DND-41 (cell line): Measurements from ENCODE around the gene FKRP.

Experiments used
- ATAC-seq: fragments of 200-7000 bp; cut with Tn5 transposase; 3 replicates; pipeline ENCODE4 v1.9.1; 2021; ENCODE audit warnings: low read depth; ENCODE audit not compliant: insufficient read depth
- DNase-seq: peaks from one replicate; pipeline ENCODE4 v3.0.0-alpha.2; 2020
- H2AFZ ChIP-seq: 2 replicates; pipeline ENCODE4 v1.6.0; 2012; ENCODE audit warnings: low read depth, low read length
- H3K27ac ChIP-seq: 2 replicates; pipeline ENCODE4 v1.5.1; 2012; ENCODE audit warnings: low read length, inconsistent platforms
- H3K27me3 ChIP-seq: fragments of 200-600 bp; sonication (generic); 2 replicates; pipeline ENCODE4 v1.6.0; 2012; ENCODE audit warnings: low read length, mild to moderate bottlenecking, inconsistent platforms; ENCODE audit not compliant: insufficient read depth, poor library complexity
- H3K36me3 ChIP-seq: 2 replicates; pipeline ENCODE4 v1.5.1; 2012; ENCODE audit warnings: low read length, inconsistent platforms; ENCODE audit not compliant: insufficient read depth
- H3K4me1 ChIP-seq: 2 replicates; pipeline ENCODE4 v1.5.1; 2012; ENCODE audit warnings: mild to moderate bottlenecking, low read length; ENCODE audit not compliant: insufficient read depth
- H3K4me2 ChIP-seq: 2 replicates; pipeline ENCODE4 v1.6.0; 2012; ENCODE audit warnings: mild to moderate bottlenecking, moderate library complexity, low read length, inconsistent platforms; ENCODE audit not compliant: insufficient read depth
- H3K4me3 ChIP-seq, 2 experiments: fragments of 200-600 bp in 1 of 2; shearing (Covaris generic) in 1 of 2; 2 replicates each; pipeline ENCODE4 v1.5.1; 2012 to 2016; ENCODE audit warnings: inconsistent platforms in 2 of 2, low read length in 2 of 2, mild to moderate bottlenecking in 2 of 2, low read depth in 1 of 2, moderate library complexity in 1 of 2
- H3K79me2 ChIP-seq: 2 replicates; pipeline ENCODE4 v1.6.0; 2012; ENCODE audit warnings: low read length, inconsistent platforms; ENCODE audit not compliant: insufficient read depth
- H3K9ac ChIP-seq: 2 replicates; pipeline ENCODE4 v1.6.0; 2012; ENCODE audit warnings: low read depth, mild to moderate bottlenecking, inconsistent platforms, low read length, moderate library complexity
- H3K9me3 ChIP-seq: 2 replicates; pipeline ENCODE4 v1.5.1; 2012; ENCODE audit warnings: low read length, moderate library complexity, mild to moderate bottlenecking, inconsistent platforms; ENCODE audit not compliant: insufficient read depth, severe bottlenecking
- H4K20me1 ChIP-seq: 2 replicates; pipeline ENCODE4 v1.6.0; 2012; ENCODE audit warnings: low read length; ENCODE audit not compliant: insufficient read depth
- EZH2 ChIP-seq: IDR thresholded peaks from 3 replicates; pipeline ENCODE4 v1.6.1; 2012; ENCODE audit warnings: borderline replicate concordance, low read depth, mild to moderate bottlenecking, moderate library complexity, low read length, inconsistent platforms; ENCODE audit not compliant: severe bottlenecking
- TF ChIP-seq, protein P1 (sequence below): IDR thresholded peaks from 2 replicates; pipeline ENCODE4 v1.5.1; 2012; ENCODE audit warnings: borderline replicate concordance, low read length, moderate library complexity, mild to moderate bottlenecking; ENCODE audit not compliant: poor library complexity, severe bottlenecking; ENCODE audit errors: extremely low read depth

FKRP gene

DNA sequence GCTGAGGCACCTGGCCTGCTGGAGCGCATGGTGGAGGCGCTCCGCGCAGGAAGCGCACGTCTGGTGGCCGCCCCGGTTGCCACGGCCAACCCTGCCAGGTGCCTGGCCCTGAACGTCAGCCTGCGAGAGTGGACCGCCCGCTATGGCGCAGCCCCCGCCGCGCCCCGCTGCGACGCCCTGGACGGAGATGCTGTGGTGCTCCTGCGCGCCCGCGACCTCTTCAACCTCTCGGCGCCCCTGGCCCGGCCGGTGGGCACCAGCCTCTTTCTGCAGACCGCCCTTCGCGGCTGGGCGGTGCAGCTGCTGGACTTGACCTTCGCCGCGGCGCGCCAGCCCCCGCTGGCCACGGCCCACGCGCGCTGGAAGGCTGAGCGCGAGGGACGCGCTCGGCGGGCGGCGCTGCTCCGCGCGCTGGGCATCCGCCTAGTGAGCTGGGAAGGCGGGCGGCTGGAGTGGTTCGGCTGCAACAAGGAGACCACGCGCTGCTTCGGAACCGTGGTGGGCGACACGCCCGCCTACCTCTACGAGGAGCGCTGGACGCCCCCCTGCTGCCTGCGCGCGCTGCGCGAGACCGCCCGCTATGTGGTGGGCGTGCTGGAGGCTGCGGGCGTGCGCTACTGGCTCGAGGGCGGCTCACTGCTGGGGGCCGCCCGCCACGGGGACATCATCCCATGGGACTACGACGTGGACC, 10.1 kb downstream of the FKRP start:
- DNase-seq (no peak), ATAC-seq (no peak)
- H3K9ac ChIP-seq: no peak overlapping the region

DNA sequence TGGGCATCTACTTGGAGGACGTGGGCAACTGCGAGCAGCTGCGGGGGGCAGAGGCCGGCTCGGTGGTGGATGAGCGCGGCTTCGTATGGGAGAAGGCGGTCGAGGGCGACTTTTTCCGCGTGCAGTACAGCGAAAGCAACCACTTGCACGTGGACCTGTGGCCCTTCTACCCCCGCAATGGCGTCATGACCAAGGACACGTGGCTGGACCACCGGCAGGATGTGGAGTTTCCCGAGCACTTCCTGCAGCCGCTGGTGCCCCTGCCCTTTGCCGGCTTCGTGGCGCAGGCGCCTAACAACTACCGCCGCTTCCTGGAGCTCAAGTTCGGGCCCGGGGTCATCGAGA, 10.7 kb downstream of the FKRP start:
- Histone ChIP-seq H3K9ac (no peak overlapping the region), H3K4me1 (no peaks in the 10 kb centered on the region), H4K20me1 (peaks cover 13% of the 10 kb centered on the region; the same call in 1 of the 2 replicates), H3K27me3 (no peaks in the 10 kb centered on the region), H3K4me3 (no peak overlapping the region), H3K4me2 (no peak overlapping the region), H3K9me3 (no peaks in the 10 kb centered on the region), H3K36me3 (peaks cover 25% of the 10 kb centered on the region), H3K27ac (no peak overlapping the region), H3K79me2 (no peaks in the 10 kb centered on the region), H2AFZ (no peak overlapping the region)
- ATAC-seq (no peak), DNase-seq (no peak)
- TF ChIP-seq, protein P1, sequence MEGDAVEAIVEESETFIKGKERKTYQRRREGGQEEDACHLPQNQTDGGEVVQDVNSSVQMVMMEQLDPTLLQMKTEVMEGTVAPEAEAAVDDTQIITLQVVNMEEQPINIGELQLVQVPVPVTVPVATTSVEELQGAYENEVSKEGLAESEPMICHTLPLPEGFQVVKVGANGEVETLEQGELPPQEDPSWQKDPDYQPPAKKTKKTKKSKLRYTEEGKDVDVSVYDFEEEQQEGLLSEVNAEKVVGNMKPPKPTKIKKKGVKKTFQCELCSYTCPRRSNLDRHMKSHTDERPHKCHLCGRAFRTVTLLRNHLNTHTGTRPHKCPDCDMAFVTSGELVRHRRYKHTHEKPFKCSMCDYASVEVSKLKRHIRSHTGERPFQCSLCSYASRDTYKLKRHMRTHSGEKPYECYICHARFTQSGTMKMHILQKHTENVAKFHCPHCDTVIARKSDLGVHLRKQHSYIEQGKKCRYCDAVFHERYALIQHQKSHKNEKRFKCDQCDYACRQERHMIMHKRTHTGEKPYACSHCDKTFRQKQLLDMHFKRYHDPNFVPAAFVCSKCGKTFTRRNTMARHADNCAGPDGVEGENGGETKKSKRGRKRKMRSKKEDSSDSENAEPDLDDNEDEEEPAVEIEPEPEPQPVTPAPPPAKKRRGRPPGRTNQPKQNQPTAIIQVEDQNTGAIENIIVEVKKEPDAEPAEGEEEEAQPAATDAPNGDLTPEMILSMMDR: no peak
- no peak for TF ChIP-seq EZH2

More for the DNA sequence above, 10.1 kb downstream of the FKRP start:
- no peaks in the 10 kb centered on the region for H3K79me2 ChIP-seq
- no peaks in the 10 kb centered on the region for H3K4me1 ChIP-seq
- peaks cover 13% of the 10 kb centered on the region; the same call in 1 of the 2 replicates for H4K20me1 ChIP-seq
- H2AFZ ChIP-seq: no peak overlapping the region
- H3K4me3 ChIP-seq: no peak overlapping the region
- no peak for TF ChIP-seq EZH2
- TF ChIP-seq, protein P1: no peak
- no peaks in the 10 kb centered on the region for H3K9me3 ChIP-seq
- H3K36me3 ChIP-seq: peaks cover 25% of the 10 kb centered on the region
- no peak overlapping the region for H3K4me2 ChIP-seq
- H3K27ac ChIP-seq: no peak overlapping the region
- H3K27me3 ChIP-seq: no peaks in the 10 kb centered on the region

DNA sequence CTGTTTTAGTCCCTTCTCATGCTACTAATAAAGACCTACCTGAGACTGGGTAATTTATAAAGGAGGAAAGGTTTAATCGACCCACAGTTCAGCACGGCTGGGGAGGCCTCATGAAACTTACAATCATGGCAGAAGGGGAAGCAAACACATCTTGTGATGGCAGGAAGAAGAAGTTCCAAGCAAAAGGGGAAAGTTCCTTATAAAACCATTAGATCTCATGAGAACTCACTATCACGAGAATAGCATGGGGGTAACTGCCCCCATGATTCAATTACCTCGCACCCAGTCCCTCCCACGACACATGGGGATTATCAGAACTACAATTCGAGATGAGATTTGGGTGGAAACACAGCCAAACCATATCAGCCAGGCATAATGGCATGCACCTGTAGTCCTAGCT, 13.3 kb downstream of the FKRP start:
- no peak for DNase-seq

More for the DNA sequence above, 13.3 kb downstream of the FKRP start:
- H2AFZ ChIP-seq: no peak overlapping the region
- no peak for TF ChIP-seq EZH2
- TF ChIP-seq, protein P1: no peak
- H3K9me3 ChIP-seq: no peaks in the 10 kb centered on the region
- no peak overlapping the region for H3K4me3 ChIP-seq
- no peak overlapping the region for H3K9ac ChIP-seq
- no peaks in the 10 kb centered on the region for H3K27me3 ChIP-seq
- peaks cover 20% of the 10 kb centered on the region for H3K36me3 ChIP-seq
- H3K4me2 ChIP-seq: no peak overlapping the region
- no peaks in the 10 kb centered on the region for H3K4me1 ChIP-seq
- peaks cover 10% of the 10 kb centered on the region; the same call in 1 of the 2 replicates for H4K20me1 ChIP-seq
- H3K79me2 ChIP-seq: no peaks in the 10 kb centered on the region
- no peak for ATAC-seq
- no peak overlapping the region for H3K27ac ChIP-seq
